GM21381 (cell line): ENCODE data around the gene SPRED2.
"Not testable (repeated sequence)": the region's sequence is repeated elsewhere in the genome, so short reads cannot be mapped to it uniquely, and the experiment has no call there.

Experiments used
- ATAC-seq: cut with Tn5 transposase; IDR thresholded peaks from one replicate; pipeline ENCODE4 v1.9.1; 2021; ENCODE audit warnings: mild to moderate bottlenecking, moderate library complexity; ENCODE audit not compliant: unreplicated experiment

The SPRED2 gene

GRCh38 chr2:65349863-65350262, 82.5 kb downstream of the SPRED2 start:
- no peak for ATAC-seq

- ATAC-seq: no peak
Observed at GRCh38 chr2:65347913-65348312, 84.5 kb downstream of the SPRED2 start.

GRCh38 chr2:65345631-65346030, 86.8 kb downstream of the SPRED2 start:
- no peak for ATAC-seq

GRCh38 chr2:65344689-65345088, 87.7 kb downstream of the SPRED2 start:
- ATAC-seq: no peak

GRCh38 chr2:65344182-65344581, 88.2 kb downstream of the SPRED2 start:
- no peak for ATAC-seq

- no peak for ATAC-seq
Observed at GRCh38 chr2:65343386-65343785, 89.0 kb downstream of the SPRED2 start.

- ATAC-seq: no peak
Observed at GRCh38 chr2:65340898-65341681, 91.3 kb downstream of the SPRED2 start.

- no peak for ATAC-seq
Observed at GRCh38 chr2:65339648-65340047, 92.8 kb downstream of the SPRED2 start.

GRCh38 chr2:65338830-65339495, 93.4 kb downstream of the SPRED2 start:
- ATAC-seq: not testable (repeated sequence)

GRCh38 chr2:65337915-65338314, 94.5 kb downstream of the SPRED2 start:
- ATAC-seq: not testable (repeated sequence)

GRCh38 chr2:65334714-65335113, 97.7 kb downstream of the SPRED2 start:
- ATAC-seq: no peak

GRCh38 chr2:65331336-65332025, 100.9 kb downstream of the SPRED2 start:
- ATAC-seq: no peak

GRCh38 chr2:65329525-65329924, 102.9 kb downstream of the SPRED2 start:
- no peak for ATAC-seq

- no peak for ATAC-seq
Observed at GRCh38 chr2:65326276-65326675, 106.1 kb downstream of the SPRED2 start.

- ATAC-seq: no peak
Observed at GRCh38 chr2:65325066-65325465, 107.3 kb downstream of the SPRED2 start.

GRCh38 chr2:65320946-65321345, 111.5 kb downstream of the SPRED2 start:
- no peak for ATAC-seq

GRCh38 chr2:65320042-65320725, 112.2 kb downstream of the SPRED2 start:
- peak; percentile 67 for ATAC-seq

- ATAC-seq: no peak
Observed at GRCh38 chr2:65319674-65320041, 112.7 kb downstream of the SPRED2 start.

GRCh38 chr2:65319072-65319673, 113.2 kb downstream of the SPRED2 start:
- no peak for ATAC-seq

GRCh38 chr2:65317841-65318240, 114.6 kb downstream of the SPRED2 start:
- ATAC-seq: no peak

- not testable (repeated sequence) for ATAC-seq
Observed at GRCh38 chr2:65317351-65317750, 115.0 kb downstream of the SPRED2 start.
